H1 (cell line): ENCODE data around the gene C1orf74. TPM values are rescaled to one million over a fixed set of nuclear protein-coding genes. Genes with fewer than 3 reads are reported as not detected.

Experiments used
- CTCF ChIA-PET: fragments of 300-600 bp; sonication (Branson Sonifier 250); formaldehyde crosslinking; loops from one replicate; lab custom pipeline; 2021; ENCODE audit not compliant: partially characterized antibody; lab: Charles Lee
- POLR2A ChIA-PET: fragments of 300-600 bp; sonication (Branson Sonifier 250); formaldehyde crosslinking; loops from one replicate; lab custom pipeline; 2021; ENCODE audit warnings: inconsistent platforms; ENCODE audit not compliant: partially characterized antibody; lab: Charles Lee
- DNase-seq, 2 experiments: peaks; one replicate each; pipeline versions ENCODE4 v3.0.0 to v3.0.0-alpha.2; 2010 to 2022; ENCODE audit warnings: low spot score in 2 of 2, low read depth in 1 of 2, mixed read lengths in 1 of 2
- FAIRE-seq: peaks from 2 replicates; lab custom pipeline; 2011; peaks lifted over from hg19 to GRCh38; lab: Jason Lieb, UNC
- H2AFZ ChIP-seq: 2 replicates; pipeline ENCODE4 v1.8.1; 2012; ENCODE audit warnings: low read length, inconsistent platforms
- H2AK5ac ChIP-seq: 2 replicates; pipeline ENCODE4 v1.6.1; 2013; ENCODE audit warnings: low read depth, low read length
- H2BK120ac ChIP-seq: replicated peaks from 2 replicates; pipeline ENCODE3; 2013; ENCODE audit warnings: low read depth, low read length, inconsistent platforms
- H2BK12ac ChIP-seq: 2 replicates; pipeline ENCODE4 v1.6.1; 2013; ENCODE audit warnings: low read depth, low read length
- H2BK15ac ChIP-seq: 2 replicates; pipeline ENCODE4 v1.6.1; 2013; ENCODE audit warnings: low read length
- H2BK20ac ChIP-seq: 2 replicates; pipeline ENCODE4 v1.6.1; 2013; ENCODE audit warnings: low read length
- H2BK5ac ChIP-seq: 2 replicates; pipeline ENCODE4 v1.6.1; 2013; ENCODE audit warnings: low read depth, low read length
- H3K14ac ChIP-seq: 2 replicates; pipeline ENCODE4 v1.6.1; 2013; ENCODE audit warnings: inconsistent platforms; ENCODE audit not compliant: insufficient read length
- H3K18ac ChIP-seq: 2 replicates; pipeline ENCODE4 v1.6.1; 2013; ENCODE audit warnings: low read length; ENCODE audit errors: extremely low read depth
- H3K23ac ChIP-seq: 2 replicates; pipeline ENCODE4 v1.6.1; 2013; ENCODE audit warnings: inconsistent platforms; ENCODE audit not compliant: insufficient read length
- H3K23me2 ChIP-seq: 2 replicates; pipeline ENCODE4 v1.6.1; 2013; ENCODE audit warnings: low read depth, low read length
- H3K27ac ChIP-seq: 2 replicates; pipeline ENCODE4 v1.6.1; 2011; ENCODE audit warnings: low read depth, low read length, inconsistent platforms
- H3K27me3 ChIP-seq, 4 experiments: replicated peaks in 1 of 4; 1 replicate in 1 of 4; 2 replicates in 3 of 4; pipeline versions ENCODE4 v1.6.1 to v1.8.1; 2011 to 2013; ENCODE audit warnings: low read length in 3 of 4, mild to moderate bottlenecking in 3 of 4, inconsistent platforms in 2 of 4, mixed read lengths in 2 of 4, moderate library complexity in 1 of 4; ENCODE audit not compliant: control insufficient read depth in 3 of 4, insufficient read depth in 3 of 4; ENCODE audit errors: extremely low read depth in 1 of 4
- H3K36me3 ChIP-seq, 4 experiments: 2 replicates each; pipeline versions ENCODE4 v1.6.1 to v1.8.1; 2011 to 2013; ENCODE audit warnings: mild to moderate bottlenecking in 4 of 4, low read length in 3 of 4, moderate library complexity in 2 of 4, control low read depth in 1 of 4, inconsistent platforms in 1 of 4; ENCODE audit not compliant: insufficient read depth in 4 of 4, control insufficient read depth in 2 of 4
- H3K4ac ChIP-seq: replicated peaks from 2 replicates; pipeline ENCODE3; 2013; ENCODE audit warnings: low read length, low read depth, mixed read lengths, inconsistent platforms; ENCODE audit not compliant: insufficient read length
- H3K4me1 ChIP-seq, 4 experiments: replicated peaks in 1 of 4; 1 replicate in 1 of 4; 2 replicates in 3 of 4; pipeline versions ENCODE4 v1.6.1 to v1.8.1; 2011 to 2013; ENCODE audit warnings: low read length in 3 of 4, inconsistent platforms in 2 of 4, mixed read lengths in 1 of 4; ENCODE audit not compliant: insufficient read depth in 4 of 4, control insufficient read depth in 3 of 4
- H3K4me2 ChIP-seq, 2 experiments: 2 replicates each; pipeline versions ENCODE4 v1.6.1 to v1.8.1; 2011 to 2013; ENCODE audit warnings: low read depth in 2 of 2, low read length in 2 of 2, control low read depth in 1 of 2, inconsistent platforms in 1 of 2, mild to moderate bottlenecking in 1 of 2; ENCODE audit not compliant: insufficient read depth in 1 of 2
- H3K4me3 ChIP-seq, 4 experiments: fragments of 200-600, 300-600 bp in 1 of 4; sonication (generic), shearing (Covaris generic), sonication (Bioruptor Twin) in 1 of 4; 2 replicates each; pipeline versions ENCODE4 v1.5.1 to v1.8.1; 2011 to 2016; ENCODE audit warnings: low read length in 4 of 4, low read depth in 3 of 4, control low read depth in 2 of 4, inconsistent platforms in 2 of 4, mild to moderate bottlenecking in 2 of 4, mixed read lengths in 1 of 4, moderate library complexity in 1 of 4; ENCODE audit not compliant: insufficient read depth in 2 of 4; ENCODE audit errors: extremely low read depth in 1 of 4
- H3K56ac ChIP-seq: replicated peaks from 2 replicates; pipeline ENCODE3; 2013; ENCODE audit warnings: low read depth, mild to moderate bottlenecking, mixed read lengths, low read length, inconsistent platforms; ENCODE audit not compliant: insufficient read length
- H3K79me1 ChIP-seq: 2 replicates; pipeline ENCODE4 v1.6.1; 2013; ENCODE audit warnings: low read depth, low read length, control low read depth
- H3K79me2 ChIP-seq, 2 experiments: 2 replicates each; pipeline versions ENCODE4 v1.6.1 to v1.8.1; 2012 to 2013; ENCODE audit warnings: low read length in 2 of 2, mild to moderate bottlenecking in 2 of 2, inconsistent platforms in 1 of 2; ENCODE audit not compliant: insufficient read depth in 2 of 2, control insufficient read depth in 1 of 2
- H3K9ac ChIP-seq, 4 experiments: replicated peaks in 1 of 4; 1 replicate in 1 of 4; 2 replicates in 3 of 4; pipeline versions ENCODE4 v1.6.1 to v1.8.1; 2011 to 2013; ENCODE audit warnings: low read depth in 3 of 4, low read length in 3 of 4, control low read depth in 2 of 4, mild to moderate bottlenecking in 2 of 4, moderate library complexity in 2 of 4, inconsistent platforms in 1 of 4; ENCODE audit errors: extremely low read depth in 1 of 4
- H3K9me3 ChIP-seq, 2 experiments: 2 replicates each; pipeline versions ENCODE4 v1.6.1 to v1.8.1; 2012 to 2013; ENCODE audit warnings: mild to moderate bottlenecking in 2 of 2, moderate library complexity in 2 of 2, control low read depth in 1 of 2, inconsistent platforms in 1 of 2, low read depth in 1 of 2, low read length in 1 of 2, mixed read lengths in 1 of 2; ENCODE audit not compliant: insufficient read depth in 2 of 2
- H4K20me1 ChIP-seq, 2 experiments: replicated peaks in 1 of 2; 2 replicates each; pipeline versions ENCODE3 to v1.8.1; 2011 to 2013; ENCODE audit warnings: inconsistent platforms in 2 of 2, low read length in 2 of 2, mild to moderate bottlenecking in 1 of 2; ENCODE audit not compliant: insufficient read depth in 2 of 2, control insufficient read depth in 1 of 2
- H4K5ac ChIP-seq: 2 replicates; pipeline ENCODE4 v1.6.1; 2013; ENCODE audit warnings: low read length, low read depth, mixed read lengths, inconsistent platforms; ENCODE audit not compliant: insufficient read length
- H4K8ac ChIP-seq: 2 replicates; pipeline ENCODE4 v1.8.0; 2013; ENCODE audit warnings: mild to moderate bottlenecking, moderate library complexity, low read length, inconsistent platforms; ENCODE audit not compliant: insufficient read depth; ENCODE audit errors: extremely low read depth
- H4K91ac ChIP-seq: replicated peaks from 2 replicates; pipeline ENCODE3; 2013; ENCODE audit warnings: low read length, mixed read lengths, inconsistent platforms; ENCODE audit not compliant: insufficient read length
- CHD1 ChIP-seq: IDR thresholded peaks from 2 replicates; pipeline ENCODE4 v1.6.1; 2012; ENCODE audit warnings: low read depth, low read length, improper control_type of control experiment
- HDAC2 ChIP-seq, 2 experiments: fragments of 300-600 bp in 1 of 2; sonication (generic) in 1 of 2; IDR thresholded peaks; 2 replicates each; pipeline ENCODE4 v1.6.1; 2011 to 2012; ENCODE audit warnings: low read depth in 2 of 2, low read length in 2 of 2, mild to moderate bottlenecking in 2 of 2, moderate library complexity in 2 of 2, borderline replicate concordance in 1 of 2, inconsistent platforms in 1 of 2
- POLR2AphosphoS5 ChIP-seq: IDR thresholded peaks from 2 replicates; pipeline ENCODE4 v1.6.1; 2011; ENCODE audit warnings: low read depth, low read length
- SP2 ChIP-seq: IDR thresholded peaks from 2 replicates; pipeline ENCODE4 v1.6.1; 2012; ENCODE audit warnings: mild to moderate bottlenecking, low read length, inconsistent platforms
- WGBS, 2 experiments: shearing (Covaris generic) in 1 of 2; methylation state at CpG; one replicate each; pipeline versions ENCODE4 v1.1.6 to v1.1.7; 2013 to 2015; ENCODE audit warnings: low lambda C conversion rate in 2 of 2, mixed read lengths in 2 of 2, inconsistent platforms in 1 of 2, low coverage in 1 of 2, missing lambda C conversion rate in 1 of 2; ENCODE audit not compliant: insufficient replicate concordance in 2 of 2, insufficient coverage in 1 of 2, insufficient read length in 1 of 2; ENCODE audit errors: extremely low coverage in 1 of 2, missing lambda C conversion rate in 1 of 2; 5-methylcytosine and 5-hydroxymethylcytosine counted together
- polyA plus RNA-seq, 7 experiments: library from polyadenylated mRNA; depleted of rRNA in 3 of 7; stranded (reverse) in 5 of 7; unstranded in 2 of 7; fragments of >200 nt in 5 of 7; fragments of 200-250 nt in 2 of 7; gene quantifications; 1 replicate in 5 of 7; 2 replicates in 1 of 7; 4 replicates in 1 of 7; pipeline versions ENCODE4 v1.2.1 to v1.2.3, GENCODE V29; 2011 to 2013; ENCODE audit warnings: missing spikeins in 2 of 7, mixed read lengths in 2 of 7
- total RNA-seq: library from RNA; stranded (reverse); fragmentation: NEBNext Ultra II Directional; extraction: Animal tissue kit (Norgen Biotek cat#: 25700); gene quantifications from 2 replicates; pipeline ENCODE4 v1.2.1, GENCODE V29; 2021

C1orf74 gene
- total and polyA plus RNA-seq, 2 of the 8 experiments (the other 6 are each of a cell fraction or from before 2014, with no cell fraction given) = 3.1 to 3.9 TPM

DNA sequence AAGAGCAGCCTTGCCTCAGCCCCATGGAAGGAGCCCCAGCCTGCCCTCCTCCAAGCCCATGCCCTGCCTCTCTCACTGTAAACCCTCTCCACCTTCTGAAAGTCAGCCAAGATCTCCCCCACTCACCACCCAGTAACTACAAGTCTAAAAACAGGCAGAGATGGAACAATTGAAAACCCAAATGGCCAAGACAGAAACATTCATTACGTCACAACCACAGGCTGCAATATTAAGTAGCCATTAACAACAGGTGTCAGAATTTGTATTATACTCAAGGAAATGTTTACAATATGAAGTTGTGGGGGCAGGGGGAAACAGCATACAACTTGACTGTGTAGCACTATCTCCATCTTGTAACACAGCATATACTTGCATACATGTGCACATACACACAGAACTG is 19.2 kb upstream of the C1orf74 start:
- no peak overlapping the region for H3K4me2 ChIP-seq
- H3K56ac ChIP-seq = no peak overlapping the region
- H3K9ac ChIP-seq = no peak overlapping the region
- no peaks in the 10 kb centered on the region for H3K27me3 ChIP-seq
- no peak overlapping the region for H3K4ac ChIP-seq
- no peak overlapping the region for H4K8ac ChIP-seq
- no peak overlapping the region for H2AK5ac ChIP-seq
- H3K27ac ChIP-seq = no peak overlapping the region
- H2BK5ac ChIP-seq = no peak overlapping the region
- H3K79me2 ChIP-seq = peaks cover 0 to 7% of the 10 kb centered on the region in 2 experiments; a peak in 1 of 4 replicates
- H3K23ac ChIP-seq = no peak overlapping the region
- TF ChIP-seq HDAC2 (IDR thresholded peaks at IDR 0.05; ENCODE audit: borderline replicate concordance in 1 of 2, low read depth in 2 of 2, low read length in 2 of 2) (no peak), POLR2AphosphoS5 (no peak), SP2 (no peak), CHD1 (no peak)
- no peak overlapping the region for H3K18ac ChIP-seq
- WGBS, 2 experiments = 95% methylated on average over 1 of the region's 1 CpG; no CpG with 5 or more reads in 1 of the 2 experiments
- no peak overlapping the region for H2AFZ ChIP-seq
- ChIA-PET POLR2A (no interaction called here), CTCF (no interaction called here)
- no peak overlapping the region for H4K91ac ChIP-seq
- no peak overlapping the region for H3K4me3 ChIP-seq
- H3K79me1 ChIP-seq = no peaks in the 10 kb centered on the region; the same call in none of the 2 replicates
- FAIRE-seq = no peak
- H4K20me1 ChIP-seq = peaks cover 0 to 7% of the 10 kb centered on the region in 2 experiments
- H3K36me3 ChIP-seq = no peaks in the 10 kb centered on the region; a peak in 1 of 8 replicates
- no peak overlapping the region for H2BK15ac ChIP-seq
- no peak overlapping the region for H2BK20ac ChIP-seq
- no peak overlapping the region for H4K5ac ChIP-seq
- H3K9me3 ChIP-seq = no peaks in the 10 kb centered on the region
- H3K14ac ChIP-seq = no peak overlapping the region
- no peak overlapping the region for H2BK120ac ChIP-seq
- no peak overlapping the region for H2BK12ac ChIP-seq
- peaks cover 0 to 7% (median 0%) of the 10 kb centered on the region in 4 experiments; a peak in 4 of 7 replicates for H3K4me1 ChIP-seq
- no peak for DNase-seq
- H3K23me2 ChIP-seq = peaks cover 12% of the 10 kb centered on the region; the same call in 1 of the 2 replicates
